IMR-90 (cell line): ENCODE results near the gene ZNF277. TPM values are rescaled to one million over a fixed set of nuclear protein-coding genes. Genes with fewer than 3 reads are reported as not detected.

Source experiments
- ATAC-seq: fragments of 200-7000 bp; cut with Tn5 transposase; 2 replicates; pipeline ENCODE4 v1.9.1; 2020; ENCODE audit warnings: low read depth, mild to moderate bottlenecking, moderate library complexity
- BruUV-seq: library from RNA; stranded (reverse); fragments of 400-500 nt; replicated peaks from 2 replicates; lab custom pipeline; 2021; lab: Mats Ljungman, UMichigan
- CTCF ChIA-PET: fragments of 300-600 bp; formaldehyde crosslinking; extraction: SDS; loops from one replicate; lab custom pipeline; 2021; ENCODE audit warnings: antibody characterized with exemption; lab: Yijun Ruan, JAX
- POLR2A ChIA-PET: fragments of 300-600 bp; sonication (Branson Sonifier 250); formaldehyde crosslinking; loops from one replicate; lab custom pipeline; 2022; ENCODE audit warnings: antibody characterized with exemption; ENCODE audit not compliant: unreplicated experiment; lab: Charles Lee
- DNase-seq: peaks from one replicate; pipeline ENCODE4 v3.0.0; 2013
- H2AFZ ChIP-seq: replicated peaks from 2 replicates; pipeline ENCODE3; 2013; ENCODE audit warnings: low read length, mild to moderate bottlenecking; ENCODE audit not compliant: poor library complexity
- H2AK5ac ChIP-seq: 2 replicates; pipeline ENCODE4 v1.6.1; 2013; ENCODE audit warnings: low read depth, low read length, inconsistent platforms
- H2AK9ac ChIP-seq: replicated peaks from 2 replicates; pipeline ENCODE3; 2013; ENCODE audit warnings: mild to moderate bottlenecking, low read depth, low read length, moderate library complexity; ENCODE audit not compliant: poor library complexity
- H2BK120ac ChIP-seq: 2 replicates; pipeline ENCODE4 v1.6.1; 2013; ENCODE audit warnings: low read depth, low read length, inconsistent platforms
- H2BK15ac ChIP-seq: 3 replicates; pipeline ENCODE4 v1.6.1; 2013; ENCODE audit warnings: low read depth, low read length, inconsistent platforms
- H2BK20ac ChIP-seq: 2 replicates; pipeline ENCODE4 v1.6.1; 2013; ENCODE audit warnings: low read depth, mild to moderate bottlenecking, inconsistent platforms, low read length, moderate library complexity
- H2BK5ac ChIP-seq: 2 replicates; pipeline ENCODE4 v1.6.1; 2013; ENCODE audit warnings: mild to moderate bottlenecking, low read depth, low read length, inconsistent platforms; ENCODE audit not compliant: poor library complexity, severe bottlenecking
- H3K14ac ChIP-seq: replicated peaks from 2 replicates; pipeline ENCODE4 v1.6.1; 2013; ENCODE audit warnings: low read depth, low read length, inconsistent platforms
- H3K18ac ChIP-seq: 2 replicates; pipeline ENCODE4 v1.6.1; 2013; ENCODE audit warnings: low read depth, low read length, control low read depth
- H3K23ac ChIP-seq: 2 replicates; pipeline ENCODE4 v1.6.1; 2013; ENCODE audit warnings: low read depth, low read length, inconsistent platforms
- H3K27ac ChIP-seq: 2 replicates; pipeline ENCODE4 v1.5.1; 2013; ENCODE audit warnings: mild to moderate bottlenecking, control low read depth, low read length; ENCODE audit not compliant: insufficient read depth
- H3K27me3 ChIP-seq: 2 replicates; pipeline ENCODE4 v1.6.1; 2013; ENCODE audit warnings: low read length; ENCODE audit not compliant: control insufficient read depth, insufficient read depth
- H3K36me3 ChIP-seq: 2 replicates; pipeline ENCODE4 v1.6.1; 2013; ENCODE audit warnings: low read length, mixed read lengths; ENCODE audit not compliant: control insufficient read depth, insufficient read depth
- H3K4ac ChIP-seq: 2 replicates; pipeline ENCODE4 v1.6.1; 2013; ENCODE audit warnings: low read depth, low read length, inconsistent platforms
- H3K4me1 ChIP-seq: 2 replicates; pipeline ENCODE4 v1.6.1; 2013; ENCODE audit warnings: low read length, mixed read lengths; ENCODE audit not compliant: control insufficient read depth, insufficient read depth
- H3K4me2 ChIP-seq: 2 replicates; pipeline ENCODE4 v1.6.1; 2013; ENCODE audit warnings: low read depth, mild to moderate bottlenecking, control low read depth, low read length, moderate library complexity
- H3K4me3 ChIP-seq: 2 replicates; pipeline ENCODE4 v1.5.1; 2013; ENCODE audit warnings: low read depth, mild to moderate bottlenecking, control low read depth, low read length, moderate library complexity; ENCODE audit not compliant: insufficient read depth
- H3K56ac ChIP-seq: 2 replicates; pipeline ENCODE4 v1.6.1; 2013; ENCODE audit warnings: low read length, inconsistent platforms; ENCODE audit not compliant: insufficient read depth; ENCODE audit errors: extremely low read depth
- H3K79me1 ChIP-seq, 2 experiments: 2 replicates each; pipeline ENCODE4 v1.6.1; 2013; ENCODE audit warnings: low read length in 2 of 2, inconsistent platforms in 1 of 2, low read depth in 1 of 2
- H3K9ac ChIP-seq: 2 replicates; pipeline ENCODE4 v1.6.1; 2013; ENCODE audit warnings: low read depth, low read length, control low read depth
- H3K9me1 ChIP-seq: 2 replicates; pipeline ENCODE4 v1.6.1; 2013; ENCODE audit warnings: low read length, inconsistent platforms; ENCODE audit not compliant: insufficient read depth
- H3K9me3 ChIP-seq: 2 replicates; pipeline ENCODE4 v1.6.1; 2013; ENCODE audit warnings: low read length; ENCODE audit not compliant: control insufficient read depth, insufficient read depth
- H4K20me1 ChIP-seq: 2 replicates; pipeline ENCODE4 v1.6.1; 2013; ENCODE audit warnings: low read length, inconsistent platforms; ENCODE audit not compliant: insufficient read depth
- H4K5ac ChIP-seq: 2 replicates; pipeline ENCODE4 v1.6.1; 2013; ENCODE audit warnings: mild to moderate bottlenecking, low read depth, low read length, control low read depth
- H4K8ac ChIP-seq, 2 experiments: 2 replicates each; pipeline ENCODE4 v1.6.1; 2013; ENCODE audit warnings: low read depth in 2 of 2, low read length in 2 of 2, control low read depth in 1 of 2, inconsistent platforms in 1 of 2
- H4K91ac ChIP-seq: 2 replicates; pipeline ENCODE4 v1.6.1; 2013; ENCODE audit warnings: low read depth, low read length, inconsistent platforms; ENCODE audit not compliant: insufficient read depth
- FOS ChIP-seq: fragments of 150-350 bp; IDR thresholded peaks from 2 replicates; pipeline ENCODE4 v1.6.1; 2016; ENCODE audit warnings: low read depth, low read length
- POLR2A ChIP-seq: IDR thresholded peaks from 2 replicates; pipeline ENCODE4 v1.6.1; 2012; ENCODE audit warnings: mild to moderate bottlenecking, low read depth, low read length
- RCOR1 ChIP-seq: IDR thresholded peaks from 2 replicates; pipeline ENCODE4 v1.6.1; 2012; ENCODE audit warnings: mild to moderate bottlenecking, low read length, improper control_type of control experiment; ENCODE audit not compliant: insufficient replicate concordance
- WGBS, 2 experiments: methylation state at CpG; one replicate each; pipeline versions ENCODE4 v1.1.5 to v1.1.7; 2013; ENCODE audit warnings: missing lambda C conversion rate in 2 of 2; ENCODE audit not compliant: insufficient read length in 1 of 2; ENCODE audit errors: extremely low coverage in 2 of 2; 5-methylcytosine and 5-hydroxymethylcytosine counted together
- dilution Hi-C: fragments of 300-500 bp; cut with HindIII; formaldehyde crosslinking; loops from one replicate; pipeline ENCODE4 v1.14.3; 2018; ENCODE audit warnings: low sequenced_read_pairs; ENCODE audit not compliant: unreplicated experiment
- in situ Hi-C: fragments of 300-500 bp; cut with MboI; formaldehyde crosslinking; loops from 3 replicates; pipeline ENCODE4 v1.14.3; 2019; ENCODE audit warnings: low sequenced_read_pairs, inconsistent platforms, mixed read lengths
- intact Hi-C: fragments of 100-400 bp; cut with micrococcal nuclease; formaldehyde crosslinking; loops from 2 replicates; pipeline ENCODE4 v1.10.0; 2022
- polyA plus RNA-seq, 3 experiments: library from polyadenylated mRNA; depleted of rRNA; stranded (reverse); fragments of >200 nt; gene quantifications; 2 replicates each; pipeline ENCODE4 v1.2.3, GENCODE V29; 2012; ENCODE audit warnings: low replicate concordance in 1 of 3
- total RNA-seq: library from RNA; depleted of rRNA; stranded (reverse); fragments of >200 nt; gene quantifications from 2 replicates; pipeline ENCODE4 v1.2.3, GENCODE V29; 2012
- TF ChIP-seq, protein P1 (sequence below): fragments of 150-350 bp; IDR thresholded peaks from 2 replicates; pipeline ENCODE4 v1.6.1; 2017; ENCODE audit warnings: mild to moderate bottlenecking, antibody characterized with exemption, low read length, low read depth

ZNF277 gene
- total and polyA plus RNA-seq, 2 of the 4 experiments (the other 2 are of a cell fraction): 7.3 to 21.3 TPM

- no peak overlapping the region for H2BK5ac ChIP-seq
- no peak overlapping the region for H3K23ac ChIP-seq
- no peak overlapping the region for H2BK120ac ChIP-seq
- peaks cover 2% of the 10 kb centered on the region; the same call in 1 of the 2 replicates for H3K9me3 ChIP-seq
- H3K27me3 ChIP-seq: no peaks in the 10 kb centered on the region
- no peak overlapping the region for H2BK20ac ChIP-seq
- H3K56ac ChIP-seq: no peak overlapping the region
- H4K8ac ChIP-seq: no peak overlapping the region
- H3K4me1 ChIP-seq: no peaks in the 10 kb centered on the region
- no peaks in the 10 kb centered on the region; a peak in 2 of 4 replicates for H3K79me1 ChIP-seq
- POLR2A ChIA-PET: no interaction called here
- H4K20me1 ChIP-seq: no peaks in the 10 kb centered on the region
- 0 out of 2 replicates have a peak, but pooled peaks cover 1% of the 10 kb centered on the region for H3K36me3 ChIP-seq
- 100% methylated on average over 1 of the region's 1 CpG; no CpG with 5 or more reads in 1 of the 2 experiments for WGBS, 2 experiments
- H2AK5ac ChIP-seq: no peak overlapping the region
- no peak overlapping the region for H3K4me2 ChIP-seq
- BruUV-seq: no TSS peak
- no peak overlapping the region for H2AK9ac ChIP-seq
- no peak overlapping the region for H2BK15ac ChIP-seq
- no peak overlapping the region for H3K27ac ChIP-seq
- no peaks in the 10 kb centered on the region; the same call in 1 of the 2 replicates for H3K9me1 ChIP-seq
- ATAC-seq (no peak), DNase-seq (no peak)
- H3K14ac ChIP-seq: no peak overlapping the region
- H3K4me3 ChIP-seq: no peak overlapping the region
- no peak overlapping the region for H4K91ac ChIP-seq
- TF ChIP-seq RCOR1: no peak
- TF ChIP-seq, protein P1, sequence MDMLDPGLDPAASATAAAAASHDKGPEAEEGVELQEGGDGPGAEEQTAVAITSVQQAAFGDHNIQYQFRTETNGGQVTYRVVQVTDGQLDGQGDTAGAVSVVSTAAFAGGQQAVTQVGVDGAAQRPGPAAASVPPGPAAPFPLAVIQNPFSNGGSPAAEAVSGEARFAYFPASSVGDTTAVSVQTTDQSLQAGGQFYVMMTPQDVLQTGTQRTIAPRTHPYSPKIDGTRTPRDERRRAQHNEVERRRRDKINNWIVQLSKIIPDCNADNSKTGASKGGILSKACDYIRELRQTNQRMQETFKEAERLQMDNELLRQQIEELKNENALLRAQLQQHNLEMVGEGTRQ: no peak
- no peak for TF ChIP-seq POLR2A
- TF ChIP-seq FOS: no peak
- H3K18ac ChIP-seq: no peak overlapping the region
- no peak overlapping the region for H4K5ac ChIP-seq
- in situ Hi-C loops (no loop called here), dilution Hi-C loops (no loop called here), intact Hi-C loops (no loop called here)
- no peak overlapping the region for H3K9ac ChIP-seq
- H3K4ac ChIP-seq: no peak overlapping the region
- CTCF ChIA-PET: no interaction called here
- no peak overlapping the region for H2AFZ ChIP-seq
These were observed 34.8 kb upstream of the ZNF277 start for GRCh38 chr7:112171673-112172072.
